Measurements from ENCODE around the gene HES5. TPM values are rescaled to one million over a fixed set of nuclear protein-coding genes. Genes with fewer than 3 reads are reported as not detected.

The HES5 gene
- total RNA-seq, 1 experiment from 2014 or later = not detected

- H3K27me3 Mint-ChIP-seq (ENCODE audit: low read depth) = no peaks in the 10 kb centered on the region
- no peak overlapping the region for H3K4me2 ChIP-seq (ENCODE audit: insufficient read depth, insufficient read length, low read length)
- no peaks in the 10 kb centered on the region for H3K4me1 ChIP-seq (ENCODE audit: insufficient read depth, low read length)
- no peak for TF ChIP-seq CTCF (conservative IDR thresholded peaks at IDR 0.05)
- no peak overlapping the region for H2AK5ac ChIP-seq (ENCODE audit: insufficient read length, low read length)
- H2BK12ac ChIP-seq (ENCODE audit: insufficient read length, low read depth, low read length) = no peak overlapping the region
- no peaks in the 10 kb centered on the region for H3K9me3 ChIP-seq (ENCODE audit: control insufficient read depth, low read depth, low read length)
- no peaks in the 10 kb centered on the region for H3K27me3 ChIP-seq (ENCODE audit: insufficient read depth, low read length)
- no peaks in the 10 kb centered on the region for H4K20me1 ChIP-seq (ENCODE audit: control insufficient read depth, insufficient read depth, insufficient read length)
- no peak overlapping the region for H2BK120ac ChIP-seq (ENCODE audit: low read depth, low read length, poor library complexity, severe bottlenecking)
- no peak overlapping the region for H3K4ac ChIP-seq (ENCODE audit: low read depth, low read length)
- H3K27ac Mint-ChIP-seq = no peak overlapping the region; a peak in 1 of 7 replicates
- H3K18ac ChIP-seq (ENCODE audit: insufficient read length, low read depth, low read length) = no peak overlapping the region
- no peaks in the 10 kb centered on the region for H3K9me3 Mint-ChIP-seq
- no peak for DNase-seq
- no peak overlapping the region for H2BK20ac ChIP-seq (ENCODE audit: low read depth, low read length, poor library complexity, severe bottlenecking)
- no peak overlapping the region for H2AFZ ChIP-seq (ENCODE audit: low read length)
- no peak overlapping the region for H3K27ac ChIP-seq (ENCODE audit: insufficient read length, low read depth, low read length)
- no peaks in the 10 kb centered on the region for H3K4me1 Mint-ChIP-seq
- H4K5ac ChIP-seq (ENCODE audit: insufficient read length, low read depth, low read length) = no peak overlapping the region
- peaks cover 12 to 42% (median 37%) of the 10 kb centered on the region in 3 experiments; a peak in 6 of 7 replicates for H3K36me3 Mint-ChIP-seq (ENCODE audit: insufficient read depth in 1 of 3, low read depth in 3 of 3)
- H3K23ac ChIP-seq (ENCODE audit: insufficient read length, low read depth, low read length) = no peak overlapping the region
- H3K23me2 ChIP-seq (ENCODE audit: insufficient read length, low read depth, low read length, poor library complexity, severe bottlenecking) = no peaks in the 10 kb centered on the region
- no peak overlapping the region for H4K91ac ChIP-seq (ENCODE audit: insufficient read length, low read depth, low read length)
- H3K56ac ChIP-seq (ENCODE audit: insufficient read length, low read depth, low read length) = no peak overlapping the region
- no peaks in the 10 kb centered on the region for H3K79me2 ChIP-seq (ENCODE audit: insufficient read depth, low read length)
- H4K8ac ChIP-seq (replicated peaks; ENCODE audit: insufficient read length, low read depth, low read length) = no peak overlapping the region
- H3T11ph ChIP-seq (ENCODE audit: low read length) = no peak overlapping the region
- no CpG with 5 or more reads among the region's 11 CpGs for WGBS (ENCODE audit: extremely low coverage, insufficient read length, low lambda C conversion rate)
- H3K9ac ChIP-seq (ENCODE audit: extremely low read depth, insufficient read length, low read length) = no peak overlapping the region
- no peak overlapping the region for H2BK5ac ChIP-seq (ENCODE audit: insufficient read length, low read length)
- no peak overlapping the region for H3K4me3 Mint-ChIP-seq
- no peak overlapping the region for H2BK15ac ChIP-seq (ENCODE audit: low read depth, low read length)
- H3K14ac ChIP-seq (ENCODE audit: insufficient read depth, low read length) = no peak overlapping the region
- no peaks in the 10 kb centered on the region for H3K79me1 ChIP-seq (ENCODE audit: insufficient read depth, low read depth, low read length, poor library complexity, severe bottlenecking)
These were observed 20.5 kb downstream of the HES5 start for GRCh38 chr1:2509589-2509988.
